Type B pancreatic cell (in vitro differentiated cells): ENCODE measurements around the gene CELF5. TPM values are rescaled to one million over a fixed set of nuclear protein-coding genes. Genes with fewer than 3 reads are reported as not detected.

Source experiments
- DNase-seq: peaks from one replicate; pipeline ENCODE4 v3.0.0; 2021; ENCODE audit warnings: mixed read lengths; ENCODE audit not compliant: unreplicated experiment; ENCODE audit errors: extremely low spot score
- H3K27ac Mint-ChIP-seq: 2 replicates; pipeline ENCODE4 v1.8.0; 2021; ENCODE audit warnings: mild to moderate bottlenecking, mixed read lengths
- H3K27me3 Mint-ChIP-seq: 2 replicates; pipeline ENCODE4 v1.8.0; 2021; ENCODE audit warnings: mixed read lengths
- H3K36me3 Mint-ChIP-seq: 2 replicates; pipeline ENCODE4 v1.8.0; 2021; ENCODE audit warnings: mixed read lengths
- H3K4me1 Mint-ChIP-seq: one replicate; pipeline ENCODE4 v1.8.0; 2021; ENCODE audit warnings: mixed read lengths; ENCODE audit not compliant: unreplicated experiment
- H3K4me3 Mint-ChIP-seq: 2 replicates; pipeline ENCODE4 v1.8.0; 2021; ENCODE audit warnings: mild to moderate bottlenecking, mixed read lengths
- H3K9me3 Mint-ChIP-seq: 2 replicates; pipeline ENCODE4 v1.8.0; 2021; ENCODE audit warnings: mixed read lengths
- CTCF ChIP-seq: fragments of 200-600 bp; sonication (generic); conservative IDR thresholded peaks from 2 replicates; pipeline ENCODE4 v1.5.0; 2021; ENCODE audit warnings: antibody characterized with exemption, mild to moderate bottlenecking
- total RNA-seq: library from RNA; stranded (reverse); gene quantifications from 2 replicates; pipeline ENCODE4 v1.2.1, GENCODE V29; 2021; ENCODE audit warnings: low replicate concordance

The CELF5 gene
- total RNA-seq, 1 donor from 2014 or later: 2.6 TPM

GRCh38 chr19:3266092-3266693 lies 41.7 kb downstream of the CELF5 start:
- Mint-ChIP-seq H3K27me3 (peaks cover 30% of the 10 kb centered on the region), H3K4me3 (no peak overlapping the region), H3K4me1 (no peaks in the 10 kb centered on the region), H3K9me3 (no peaks in the 10 kb centered on the region), H3K36me3 (no peaks in the 10 kb centered on the region), H3K27ac (no peak overlapping the region)
- TF ChIP-seq CTCF: no peak
- no peak for DNase-seq

- no peak for DNase-seq
- H3K36me3 Mint-ChIP-seq: no peaks in the 10 kb centered on the region
- peaks cover 38% of the 10 kb centered on the region for H3K27me3 Mint-ChIP-seq
- no peak for TF ChIP-seq CTCF
- no peak overlapping the region for H3K4me3 Mint-ChIP-seq
- H3K27ac Mint-ChIP-seq: no peak overlapping the region
- H3K4me1 Mint-ChIP-seq: no peaks in the 10 kb centered on the region
- no peaks in the 10 kb centered on the region for H3K9me3 Mint-ChIP-seq
Observed at GRCh38 chr19:3266792-3267514, 42.5 kb downstream of the CELF5 start.

GRCh38 chr19:3268326-3268725 lies 43.9 kb downstream of the CELF5 start:
- no peak for DNase-seq
- no peaks in the 10 kb centered on the region for H3K4me1 Mint-ChIP-seq
- H3K27me3 Mint-ChIP-seq: peaks cover 49% of the 10 kb centered on the region
- no peak for TF ChIP-seq CTCF
- H3K9me3 Mint-ChIP-seq: no peaks in the 10 kb centered on the region
- H3K27ac Mint-ChIP-seq: no peak overlapping the region
- no peak overlapping the region for H3K4me3 Mint-ChIP-seq
- H3K36me3 Mint-ChIP-seq: no peaks in the 10 kb centered on the region

- peaks cover 54% of the 10 kb centered on the region for H3K27me3 Mint-ChIP-seq
- no peak for DNase-seq
- no peak for TF ChIP-seq CTCF
- H3K36me3 Mint-ChIP-seq: no peaks in the 10 kb centered on the region
- H3K4me3 Mint-ChIP-seq: no peak overlapping the region
- no peak overlapping the region for H3K27ac Mint-ChIP-seq
- H3K4me1 Mint-ChIP-seq: no peaks in the 10 kb centered on the region
- no peaks in the 10 kb centered on the region for H3K9me3 Mint-ChIP-seq
Observed at GRCh38 chr19:3268763-3269162, 44.3 kb downstream of the CELF5 start.

GRCh38 chr19:3269916-3270671 lies 45.6 kb downstream of the CELF5 start:
- Mint-ChIP-seq H3K9me3 (no peaks in the 10 kb centered on the region), H3K4me3 (no peak overlapping the region), H3K36me3 (no peaks in the 10 kb centered on the region), H3K27me3 (peaks cover 67% of the 10 kb centered on the region), H3K27ac (no peak overlapping the region), H3K4me1 (peaks cover 4% of the 10 kb centered on the region)
- no peak for DNase-seq
- no peak for TF ChIP-seq CTCF
